Kidney epithelial cell (primary cell): Measurements from ENCODE around the gene PIGR. TPM values are rescaled to one million over a fixed set of nuclear protein-coding genes. Genes with fewer than 3 reads are reported as not detected.

ENCODE experiments used
- DNase-seq: peaks from one replicate; pipeline ENCODE4 v3.0.0-alpha.2; 2010; ENCODE audit warnings: low read depth
- H3K27me3 ChIP-seq: 2 replicates; pipeline ENCODE4 v1.6.0; 2011; ENCODE audit warnings: low read length; ENCODE audit not compliant: control insufficient read depth, insufficient read depth
- H3K36me3 ChIP-seq: 2 replicates; pipeline ENCODE4 v1.5.1; 2011; ENCODE audit warnings: low read length; ENCODE audit not compliant: control insufficient read depth, insufficient read depth
- H3K4me3 ChIP-seq: 2 replicates; pipeline ENCODE4 v1.5.1; 2011; ENCODE audit warnings: low read depth, mild to moderate bottlenecking, control low read depth, low read length
- total RNA-seq: library from RNA; depleted of rRNA; stranded (reverse); fragments of >200 nt; gene quantifications from 2 replicates; pipeline ENCODE4 v1.2.3, GENCODE V29; 2015
- TF ChIP-seq, protein P1 (sequence below): IDR thresholded peaks from 2 replicates; pipeline ENCODE4 v1.5.1; 2011; ENCODE audit warnings: mild to moderate bottlenecking, moderate library complexity, low read length, control low read depth, inconsistent platforms; ENCODE audit not compliant: insufficient read depth, poor library complexity, severe bottlenecking

PIGR gene
- total RNA-seq, 1 donor from 2014 or later: not detected

GRCh38 chr1:206902702-206903101 is 43.6 kb downstream of the PIGR start:
- no peaks in the 10 kb centered on the region for H3K27me3 ChIP-seq
- no peak overlapping the region for H3K4me3 ChIP-seq
- TF ChIP-seq, protein P1, sequence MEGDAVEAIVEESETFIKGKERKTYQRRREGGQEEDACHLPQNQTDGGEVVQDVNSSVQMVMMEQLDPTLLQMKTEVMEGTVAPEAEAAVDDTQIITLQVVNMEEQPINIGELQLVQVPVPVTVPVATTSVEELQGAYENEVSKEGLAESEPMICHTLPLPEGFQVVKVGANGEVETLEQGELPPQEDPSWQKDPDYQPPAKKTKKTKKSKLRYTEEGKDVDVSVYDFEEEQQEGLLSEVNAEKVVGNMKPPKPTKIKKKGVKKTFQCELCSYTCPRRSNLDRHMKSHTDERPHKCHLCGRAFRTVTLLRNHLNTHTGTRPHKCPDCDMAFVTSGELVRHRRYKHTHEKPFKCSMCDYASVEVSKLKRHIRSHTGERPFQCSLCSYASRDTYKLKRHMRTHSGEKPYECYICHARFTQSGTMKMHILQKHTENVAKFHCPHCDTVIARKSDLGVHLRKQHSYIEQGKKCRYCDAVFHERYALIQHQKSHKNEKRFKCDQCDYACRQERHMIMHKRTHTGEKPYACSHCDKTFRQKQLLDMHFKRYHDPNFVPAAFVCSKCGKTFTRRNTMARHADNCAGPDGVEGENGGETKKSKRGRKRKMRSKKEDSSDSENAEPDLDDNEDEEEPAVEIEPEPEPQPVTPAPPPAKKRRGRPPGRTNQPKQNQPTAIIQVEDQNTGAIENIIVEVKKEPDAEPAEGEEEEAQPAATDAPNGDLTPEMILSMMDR: no peak
- no peaks in the 10 kb centered on the region for H3K36me3 ChIP-seq
- DNase-seq: no peak

DNA sequence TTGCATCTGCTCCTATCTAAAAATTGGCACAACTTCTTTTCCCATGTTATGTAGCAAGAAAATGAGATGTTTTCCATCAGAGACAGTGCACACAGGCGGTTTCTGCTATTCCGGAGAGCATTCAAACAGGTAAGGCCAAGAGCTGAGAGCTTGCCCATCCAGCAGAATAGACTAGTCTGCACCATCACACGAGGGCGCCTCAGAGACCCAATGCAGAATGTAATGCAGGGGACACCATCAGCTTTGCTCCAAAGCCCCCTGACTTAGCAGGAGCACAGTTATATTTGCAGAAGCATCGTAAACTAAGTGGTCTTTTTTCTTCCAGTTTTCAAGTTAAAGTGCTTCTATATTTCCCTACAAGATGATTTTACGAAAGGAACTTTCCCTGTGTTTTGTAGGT is 44.3 kb downstream of the PIGR start:
- H3K36me3 ChIP-seq: no peaks in the 10 kb centered on the region
- TF ChIP-seq, protein P1: no peak
- H3K27me3 ChIP-seq: no peaks in the 10 kb centered on the region
- no peak for DNase-seq
- H3K4me3 ChIP-seq: no peak overlapping the region

DNA sequence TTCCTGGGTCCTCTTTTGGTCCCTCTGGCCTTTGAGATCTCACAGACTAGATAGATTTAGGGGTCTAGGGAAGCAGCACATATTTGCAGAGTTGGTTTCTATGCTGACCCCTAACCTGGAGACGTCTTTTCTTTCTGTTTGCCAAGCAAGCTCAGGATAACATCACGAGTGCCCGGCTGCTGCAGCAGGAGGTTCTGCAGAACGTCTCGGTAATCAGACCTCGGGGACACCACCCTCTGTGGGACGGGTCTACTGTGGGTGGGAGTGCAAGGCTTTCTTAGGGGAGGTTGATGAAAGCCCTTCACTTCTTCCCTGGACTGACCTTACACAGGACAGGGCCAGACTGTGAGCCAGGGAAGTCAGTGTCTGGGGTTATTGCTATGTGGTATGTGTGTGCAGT is 46.1 kb downstream of the PIGR start:
- DNase-seq: no peak
- no peaks in the 10 kb centered on the region for H3K27me3 ChIP-seq
- H3K36me3 ChIP-seq: no peaks in the 10 kb centered on the region
- TF ChIP-seq, protein P1: no peak
- no peak overlapping the region for H3K4me3 ChIP-seq

GRCh38 chr1:206899717-206900116 is 46.5 kb downstream of the PIGR start:
- DNase-seq: no peak
- H3K4me3 ChIP-seq: no peak overlapping the region
- TF ChIP-seq, protein P1: no peak
- no peaks in the 10 kb centered on the region for H3K36me3 ChIP-seq
- no peaks in the 10 kb centered on the region for H3K27me3 ChIP-seq

DNA sequence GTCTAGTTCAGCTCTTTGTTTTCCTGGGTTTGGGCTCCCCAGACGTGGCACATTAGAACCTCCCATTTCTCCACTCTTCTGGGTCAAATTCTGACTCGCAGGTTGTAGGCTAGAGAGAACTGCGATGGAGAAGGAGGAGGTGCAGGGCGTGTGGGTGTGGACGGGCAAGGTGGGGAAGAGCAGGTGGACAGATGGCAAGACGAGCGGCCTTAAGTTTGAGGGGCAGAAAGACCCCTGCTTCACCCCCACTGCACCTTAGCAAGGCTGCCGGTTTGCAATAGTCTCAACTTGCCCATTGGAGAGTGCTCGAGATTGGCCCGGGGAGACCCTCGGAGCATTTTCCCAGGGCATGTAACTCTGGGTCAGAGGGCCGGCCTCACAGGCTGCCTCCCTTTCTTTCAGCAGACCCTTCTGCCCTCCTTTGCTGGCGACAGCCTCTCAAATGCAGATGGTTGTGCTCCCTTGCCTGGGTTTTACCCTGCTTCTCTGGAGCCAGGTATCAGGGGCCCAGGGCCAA is 47.3 kb downstream of the PIGR start:
- Histone ChIP-seq H3K4me3 (no peak overlapping the region), H3K36me3 (no peaks in the 10 kb centered on the region), H3K27me3 (no peaks in the 10 kb centered on the region)
- DNase-seq: no peak
- TF ChIP-seq, protein P1: no peak

DNA sequence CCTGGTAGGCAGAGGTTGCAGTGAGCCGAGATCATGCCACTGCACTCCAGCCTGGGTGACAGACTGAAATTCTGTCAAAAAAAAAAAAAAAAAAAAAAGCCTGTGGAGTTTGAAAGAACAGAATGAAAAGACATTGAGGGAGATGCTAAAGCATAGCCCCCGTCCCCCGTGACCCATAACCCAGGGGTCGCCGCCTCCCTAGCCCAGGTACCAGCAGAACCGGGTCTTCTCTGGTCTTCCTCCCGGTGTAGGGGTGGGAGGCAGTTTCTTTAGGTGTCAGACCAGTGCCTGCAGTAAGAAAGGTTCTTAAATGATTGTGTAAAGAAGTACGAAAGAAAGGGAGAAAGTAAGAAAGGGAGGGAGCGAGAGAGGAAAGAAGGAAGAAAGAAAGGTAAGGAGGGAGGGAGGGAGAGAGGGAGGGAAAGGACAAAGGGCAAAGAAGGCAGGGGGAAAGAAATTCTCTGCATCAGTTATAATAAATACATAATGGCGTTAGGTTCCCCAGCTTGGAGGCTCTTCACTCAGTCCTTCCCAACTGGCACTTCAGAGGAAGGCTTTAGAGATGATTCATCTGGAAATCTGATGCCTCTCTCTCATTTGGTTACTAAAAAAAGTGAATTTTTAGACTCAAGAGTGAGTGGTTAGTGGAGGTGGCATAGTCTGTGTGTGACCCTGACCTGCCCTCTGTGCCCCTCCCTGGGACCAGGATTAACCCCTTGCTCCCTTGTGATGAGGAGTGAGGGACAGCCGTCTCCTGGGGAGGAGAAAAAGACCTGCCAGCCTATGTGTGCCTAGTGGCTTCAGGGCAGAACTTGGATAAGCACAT is 48.0 kb downstream of the PIGR start:
- Histone ChIP-seq H3K4me3 (no peak overlapping the region), H3K36me3 (no peaks in the 10 kb centered on the region), H3K27me3 (no peaks in the 10 kb centered on the region)
- TF ChIP-seq, protein P1: no peak
- DNase-seq: no peak
